H1 (cell line): ENCODE data around the gene SUPT4H1. TPM values are rescaled to one million over a fixed set of nuclear protein-coding genes. Genes with fewer than 3 reads are reported as not detected.

Experiments used
- CHD7 ChIP-seq: fragments of 300-600 bp; sonication (generic); IDR thresholded peaks from 2 replicates; pipeline ENCODE4 v1.7.1; 2012; ENCODE audit warnings: low read length, moderate library complexity, mild to moderate bottlenecking, inconsistent platforms; ENCODE audit not compliant: insufficient replicate concordance
- FOSL1 ChIP-seq: IDR thresholded peaks from 2 replicates; pipeline ENCODE4 v1.6.1; 2011; ENCODE audit warnings: mild to moderate bottlenecking, low read depth, low read length, moderate library complexity; ENCODE audit not compliant: insufficient read depth
- NRF1 ChIP-seq: IDR thresholded peaks from 2 replicates; pipeline ENCODE4 v1.6.1; 2011; ENCODE audit warnings: mild to moderate bottlenecking, low read depth, low read length, improper control_type of control experiment
- SIX5 ChIP-seq: IDR thresholded peaks from 2 replicates; pipeline ENCODE4 v1.6.1; 2011; ENCODE audit warnings: mild to moderate bottlenecking, low read depth, low read length
- SP4 ChIP-seq: IDR thresholded peaks from 2 replicates; pipeline ENCODE4 v1.6.1; 2012; ENCODE audit warnings: low read length, inconsistent platforms
- polyA plus RNA-seq, 7 experiments: library from polyadenylated mRNA; depleted of rRNA in 3 of 7; stranded (reverse) in 5 of 7; unstranded in 2 of 7; fragments of >200 nt in 5 of 7; fragments of 200-250 nt in 2 of 7; gene quantifications; 1 replicate in 5 of 7; 2 replicates in 1 of 7; 4 replicates in 1 of 7; pipeline versions ENCODE4 v1.2.1 to v1.2.3, GENCODE V29; 2011 to 2013; ENCODE audit warnings: missing spikeins in 2 of 7, mixed read lengths in 2 of 7
- total RNA-seq: library from RNA; stranded (reverse); fragmentation: NEBNext Ultra II Directional; extraction: Animal tissue kit (Norgen Biotek cat#: 25700); gene quantifications from 2 replicates; pipeline ENCODE4 v1.2.1, GENCODE V29; 2021

The SUPT4H1 gene
- total and polyA plus RNA-seq, 2 of the 8 experiments (the other 6 are each of a cell fraction or from before 2014, with no cell fraction given) = 112 to 143 TPM

GRCh38 chr17:58331815-58332777, 19.9 kb downstream of the SUPT4H1 start (continued):
- no peak for TF ChIP-seq CHD7
- TF ChIP-seq FOSL1 = no peak
- TF ChIP-seq NRF1 = no peak
- TF ChIP-seq SP4 = no peak
- no peak for TF ChIP-seq SIX5
